HepG2 (cell line): Measurements from ENCODE around the gene ITGAE. TPM values are rescaled to one million over a fixed set of nuclear protein-coding genes. Genes with fewer than 3 reads are reported as not detected.
A peak's percentile ranks its signal among the peaks of the same experiment; 100 is the strongest.

Source experiments
- ATF7 ChIP-seq, 2 experiments: fragments of 450-650 bp in 1 of 2; sonication (generic) in 1 of 2; formaldehyde crosslinking in 1 of 2; IDR thresholded peaks; 2 replicates each; pipeline versions ENCODE4 v1.4.0 to v1.6.1; 2016 to 2020; ENCODE audit warnings: antibody characterized with exemption in 1 of 2, mild to moderate bottlenecking in 1 of 2, missing genetic modification reagents in 1 of 2
- EEA1 ChIP-seq: sonication (generic); formaldehyde crosslinking; IDR thresholded peaks from 2 replicates; pipeline ENCODE4 v1.5.1; 2020; ENCODE audit warnings: mild to moderate bottlenecking, missing genetic modification reagents, borderline replicate concordance
- EED ChIP-seq: sonication (generic); formaldehyde crosslinking; IDR thresholded peaks from 2 replicates; pipeline ENCODE4 v1.5.0; 2020; ENCODE audit warnings: mild to moderate bottlenecking, missing genetic modification reagents
- FOXK1 ChIP-seq: sonication (generic); formaldehyde crosslinking; IDR thresholded peaks from 2 replicates; pipeline ENCODE4 v1.4.0; 2020; ENCODE audit warnings: low read depth, missing genetic modification reagents, borderline replicate concordance
- KDM5B ChIP-seq: sonication (generic); formaldehyde crosslinking; IDR thresholded peaks from 2 replicates; pipeline ENCODE4 v1.4.0; 2020; ENCODE audit warnings: missing genetic modification reagents, mild to moderate bottlenecking, borderline replicate concordance
- POLR2G ChIP-seq: fragments of 200-400 bp; formaldehyde crosslinking; IDR thresholded peaks from 2 replicates; pipeline ENCODE4 v1.6.1; 2018; ENCODE audit warnings: mild to moderate bottlenecking, low read depth, low read length, moderate library complexity
- ZEB1 ChIP-seq: IDR thresholded peaks from 2 replicates; pipeline ENCODE4 v1.6.1; 2012; ENCODE audit warnings: mild to moderate bottlenecking, low read depth, inconsistent platforms; ENCODE audit not compliant: insufficient replicate concordance
- ZKSCAN8 ChIP-seq: IDR thresholded peaks from 2 replicates; pipeline ENCODE4 v1.6.1; 2016; ENCODE audit warnings: borderline replicate concordance, missing genetic modification reagents, missing compliant biosample characterization
- ZNF282 ChIP-seq: fragments of 450-650 bp; IDR thresholded peaks from 2 replicates; pipeline ENCODE4 v1.6.1; 2018; ENCODE audit not compliant: partially characterized antibody
- ZNF564 ChIP-seq: sonication (generic); formaldehyde crosslinking; IDR thresholded peaks from 2 replicates; pipeline ENCODE4 v1.8.1; 2023; ENCODE audit warnings: mild to moderate bottlenecking, missing genetic modification reagents
- ZSCAN25 ChIP-seq: sonication (generic); formaldehyde crosslinking; IDR thresholded peaks from 2 replicates; pipeline ENCODE4 v1.8.0; 2022; ENCODE audit warnings: mild to moderate bottlenecking, missing genetic modification reagents
- ZZZ3 ChIP-seq: sonication (generic); formaldehyde crosslinking; IDR thresholded peaks from 2 replicates; pipeline ENCODE4 v1.4.0; 2020; ENCODE audit warnings: missing genetic modification reagents, mild to moderate bottlenecking, borderline replicate concordance
- polyA plus RNA-seq, 8 experiments: library from polyadenylated mRNA; depleted of rRNA in 3 of 8; stranded (reverse) in 7 of 8; unstranded in 1 of 8; fragments of >200 nt; fragmentation: Illumina TruSeq in 4 of 8; extraction: Trizol in 4 of 8; gene quantifications; 2 replicates each; pipeline versions ENCODE4 v1.2.1 to v1.2.3, GENCODE V29; 2011 to 2016; ENCODE audit warnings: low read depth in 4 of 8, missing spikeins in 1 of 8, mixed read lengths in 1 of 8; ENCODE audit not compliant: insufficient read depth in 1 of 8
- total RNA-seq, 5 experiments: library from RNA; depleted of rRNA; stranded (reverse); fragments of >200 nt; fragmentation: Illumina TruSeq; extraction: Trizol; gene quantifications; 2 replicates each; pipeline ENCODE4 v1.2.3, GENCODE V29; 2016; ENCODE audit warnings: low read depth in 1 of 5
- TF ChIP-seq, protein P1 (sequence below): sonication (generic); formaldehyde crosslinking; IDR thresholded peaks from 2 replicates; pipeline ENCODE4 v1.8.1; 2023; ENCODE audit warnings: mild to moderate bottlenecking, missing genetic modification reagents, borderline replicate concordance
- TF ChIP-seq, protein P2 (sequence below): sonication (generic); formaldehyde crosslinking; IDR thresholded peaks from 2 replicates; pipeline ENCODE4 v1.5.1; 2020; ENCODE audit warnings: missing genetic modification reagents, mild to moderate bottlenecking, borderline replicate concordance

Gene ITGAE
- total and polyA plus RNA-seq, 2 of the 13 experiments (the other 11 are each of a cell fraction or from before 2014, with no cell fraction given): 42.3 to 49.0 TPM

DNA sequence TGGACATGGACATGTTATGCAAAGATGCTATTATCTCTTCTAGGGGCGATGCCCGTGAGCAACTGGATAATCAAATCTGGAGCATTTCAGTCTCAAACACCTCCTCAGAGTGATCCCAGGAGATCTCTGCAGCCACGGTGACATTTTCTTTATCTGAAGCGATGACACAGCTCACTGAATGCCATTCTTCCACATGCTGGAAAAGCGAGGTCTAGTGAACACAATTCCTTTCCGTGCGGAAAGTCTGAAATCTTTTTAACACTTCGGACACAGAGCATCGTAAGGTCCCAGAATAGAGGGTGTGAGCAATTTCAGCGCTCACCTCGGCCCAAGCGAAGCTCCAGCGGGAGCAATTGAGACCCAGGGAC, 77.8 kb downstream of the ITGAE start (continued):
- TF ChIP-seq POLR2G (no peak), ZSCAN25 (CRISPR knock-in tag) (no peak), ZNF564 (0 out of 2 replicates have a peak, but pooled peaks have one; percentile 2), KDM5B (no peak), ZZZ3 (CRISPR knock-in tag) (no peak), EED (CRISPR knock-in tag) (no peak), EEA1 (no peak), FOXK1 (CRISPR knock-in tag) (no peak), ZKSCAN8 (CRISPR knock-in tag) (no peak), ZEB1 (no peak), ATF7 (IDR thresholded peaks at IDR 0.05) (no peak), ATF7 (CRISPR knock-in tag; IDR thresholded peaks at IDR 0.05) (no peak), ZNF282 (no peak)
- TF ChIP-seq, protein P1, sequence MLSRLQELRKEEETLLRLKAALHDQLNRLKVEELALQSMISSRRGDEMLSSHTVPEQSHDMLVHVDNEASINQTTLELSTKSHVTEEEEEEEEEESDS (CRISPR knock-in tag): no peak
- TF ChIP-seq, protein P2, sequence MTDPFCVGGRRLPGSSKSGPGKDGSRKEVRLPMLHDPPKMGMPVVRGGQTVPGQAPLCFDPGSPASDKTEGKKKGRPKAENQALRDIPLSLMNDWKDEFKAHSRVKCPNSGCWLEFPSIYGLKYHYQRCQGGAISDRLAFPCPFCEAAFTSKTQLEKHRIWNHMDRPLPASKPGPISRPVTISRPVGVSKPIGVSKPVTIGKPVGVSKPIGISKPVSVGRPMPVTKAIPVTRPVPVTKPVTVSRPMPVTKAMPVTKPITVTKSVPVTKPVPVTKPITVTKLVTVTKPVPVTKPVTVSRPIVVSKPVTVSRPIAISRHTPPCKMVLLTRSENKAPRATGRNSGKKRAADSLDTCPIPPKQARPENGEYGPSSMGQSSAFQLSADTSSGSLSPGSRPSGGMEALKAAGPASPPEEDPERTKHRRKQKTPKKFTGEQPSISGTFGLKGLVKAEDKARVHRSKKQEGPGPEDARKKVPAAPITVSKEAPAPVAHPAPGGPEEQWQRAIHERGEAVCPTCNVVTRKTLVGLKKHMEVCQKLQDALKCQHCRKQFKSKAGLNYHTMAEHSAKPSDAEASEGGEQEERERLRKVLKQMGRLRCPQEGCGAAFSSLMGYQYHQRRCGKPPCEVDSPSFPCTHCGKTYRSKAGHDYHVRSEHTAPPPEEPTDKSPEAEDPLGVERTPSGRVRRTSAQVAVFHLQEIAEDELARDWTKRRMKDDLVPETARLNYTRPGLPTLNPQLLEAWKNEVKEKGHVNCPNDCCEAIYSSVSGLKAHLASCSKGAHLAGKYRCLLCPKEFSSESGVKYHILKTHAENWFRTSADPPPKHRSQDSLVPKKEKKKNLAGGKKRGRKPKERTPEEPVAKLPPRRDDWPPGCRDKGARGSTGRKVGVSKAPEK: no peak
